IMR-90 (cell line): ENCODE data around the gene MPV17L.

Source experiments
- RCOR1 ChIP-seq: IDR thresholded peaks from 2 replicates; pipeline ENCODE4 v1.6.1; 2012; ENCODE audit warnings: mild to moderate bottlenecking, low read length, improper control_type of control experiment; ENCODE audit not compliant: insufficient replicate concordance
- USF2 ChIP-seq: fragments of 150-350 bp; IDR thresholded peaks from 2 replicates; pipeline ENCODE4 v1.6.1; 2017; ENCODE audit warnings: mild to moderate bottlenecking, antibody characterized with exemption, low read length, low read depth

- no peak for TF ChIP-seq USF2
- no peak for TF ChIP-seq RCOR1
Measured at GRCh38 chr16:15422222-15422621, 26.7 kb downstream of the MPV17L start.
